Measurements from ENCODE around the gene MRI1. TPM values are rescaled to one million over a fixed set of nuclear protein-coding genes. Genes with fewer than 3 reads are reported as not detected.
A peak's percentile ranks its signal among the peaks of the same experiment; 100 is the strongest.
"Not testable (repeated sequence)": the region's sequence is repeated elsewhere in the genome, so short reads cannot be mapped to it uniquely, and the experiment has no call there.

MRI1 gene
- total RNA-seq, 3 donors from 2014 or later = 24.2 to 32.4 (median 28.7) TPM

DNA sequence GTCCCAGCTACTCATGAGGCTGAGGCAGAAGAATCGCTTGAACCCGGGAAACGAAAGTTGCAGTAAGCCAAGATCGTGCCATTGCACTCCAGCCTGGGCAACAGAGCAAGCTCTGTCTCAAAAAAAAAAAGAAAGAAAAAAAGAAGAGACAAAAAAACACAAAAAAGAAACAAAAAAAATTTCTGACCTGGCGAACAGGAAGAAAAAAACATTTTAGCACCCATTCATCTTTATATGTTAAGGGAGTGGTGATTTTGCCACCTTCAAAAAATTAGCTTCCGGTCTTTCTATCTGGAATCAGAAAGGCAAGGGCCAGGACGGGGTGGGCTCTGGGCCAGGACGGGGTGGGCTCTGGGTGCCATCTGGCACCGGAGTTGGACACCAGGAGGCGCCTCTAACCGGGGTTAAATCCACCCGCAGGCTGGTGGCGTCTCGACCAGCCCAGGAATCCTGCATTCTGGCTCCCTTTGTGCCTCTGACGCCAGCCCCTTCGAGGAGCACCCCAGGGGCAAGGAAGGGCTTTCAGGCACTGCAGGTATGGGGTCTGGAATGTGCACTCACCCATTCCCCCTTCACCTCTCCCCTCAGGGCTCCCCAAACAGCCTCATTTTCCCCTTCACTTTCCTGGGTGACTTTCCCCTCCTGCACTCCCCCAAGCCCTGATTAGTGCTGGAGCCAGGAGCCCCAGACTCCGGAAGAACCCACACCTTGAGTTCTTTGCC lies 20.6 kb downstream of the MRI1 start:
- TF ChIP-seq, protein P1, sequence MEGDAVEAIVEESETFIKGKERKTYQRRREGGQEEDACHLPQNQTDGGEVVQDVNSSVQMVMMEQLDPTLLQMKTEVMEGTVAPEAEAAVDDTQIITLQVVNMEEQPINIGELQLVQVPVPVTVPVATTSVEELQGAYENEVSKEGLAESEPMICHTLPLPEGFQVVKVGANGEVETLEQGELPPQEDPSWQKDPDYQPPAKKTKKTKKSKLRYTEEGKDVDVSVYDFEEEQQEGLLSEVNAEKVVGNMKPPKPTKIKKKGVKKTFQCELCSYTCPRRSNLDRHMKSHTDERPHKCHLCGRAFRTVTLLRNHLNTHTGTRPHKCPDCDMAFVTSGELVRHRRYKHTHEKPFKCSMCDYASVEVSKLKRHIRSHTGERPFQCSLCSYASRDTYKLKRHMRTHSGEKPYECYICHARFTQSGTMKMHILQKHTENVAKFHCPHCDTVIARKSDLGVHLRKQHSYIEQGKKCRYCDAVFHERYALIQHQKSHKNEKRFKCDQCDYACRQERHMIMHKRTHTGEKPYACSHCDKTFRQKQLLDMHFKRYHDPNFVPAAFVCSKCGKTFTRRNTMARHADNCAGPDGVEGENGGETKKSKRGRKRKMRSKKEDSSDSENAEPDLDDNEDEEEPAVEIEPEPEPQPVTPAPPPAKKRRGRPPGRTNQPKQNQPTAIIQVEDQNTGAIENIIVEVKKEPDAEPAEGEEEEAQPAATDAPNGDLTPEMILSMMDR (IDR thresholded peaks at IDR 0.05) = peak; percentile 43
- DNase-seq = peak; percentile 82 to 84 (median 84)
- ATAC-seq = peak; percentile 72
- H3K9me3 ChIP-seq = no peaks in the 10 kb centered on the region
- no peak overlapping the region for H3K4me3 ChIP-seq
- H3K36me3 ChIP-seq (ENCODE audit: low read depth) = no peaks in the 10 kb centered on the region
- peaks cover 21% of the 10 kb centered on the region for H3K4me1 ChIP-seq (ENCODE audit: low read depth)
- intact Hi-C loops (cut with DNase I, micrococcal nuclease) = loop anchor here (5.0 kb wide), 1 partner anchor 77 kb away; no protein-coding TSS in a partner anchor

DNA sequence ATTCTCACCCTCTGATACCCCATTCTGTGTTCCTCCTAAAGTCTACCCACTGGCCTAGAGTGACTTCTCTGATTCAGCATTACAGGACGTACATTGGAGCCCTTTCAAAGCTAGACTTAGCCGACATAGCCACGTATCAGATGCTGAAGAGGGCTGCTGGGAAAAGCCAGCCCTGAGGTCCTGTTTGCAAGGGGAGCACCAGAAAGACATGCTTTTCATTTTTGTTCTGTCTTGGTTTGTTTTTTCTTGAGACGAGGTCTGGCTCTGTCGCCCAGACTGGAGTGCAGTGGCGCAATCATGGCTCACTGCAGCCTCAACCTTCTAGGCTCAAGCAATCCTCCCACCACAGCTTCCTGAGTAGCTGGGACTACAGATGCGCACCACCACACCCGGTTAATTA lies 24.7 kb downstream of the MRI1 start:
- Histone ChIP-seq H3K4me3 (no peak overlapping the region), H3K9me3 (no peaks in the 10 kb centered on the region), H3K36me3 (ENCODE audit: low read depth) (no peaks in the 10 kb centered on the region), H3K4me1 (ENCODE audit: low read depth) (peaks cover 13% of the 10 kb centered on the region)
- DNase-seq = no peak
- intact Hi-C loops (cut with DNase I, micrococcal nuclease) = loop anchor here in 1 of 2 donors (5.0 kb wide), 1 partner anchor 73 kb away; no protein-coding TSS in a partner anchor
- no peak for ATAC-seq
- TF ChIP-seq, protein P1 (IDR thresholded peaks at IDR 0.05) = no peak

DNA sequence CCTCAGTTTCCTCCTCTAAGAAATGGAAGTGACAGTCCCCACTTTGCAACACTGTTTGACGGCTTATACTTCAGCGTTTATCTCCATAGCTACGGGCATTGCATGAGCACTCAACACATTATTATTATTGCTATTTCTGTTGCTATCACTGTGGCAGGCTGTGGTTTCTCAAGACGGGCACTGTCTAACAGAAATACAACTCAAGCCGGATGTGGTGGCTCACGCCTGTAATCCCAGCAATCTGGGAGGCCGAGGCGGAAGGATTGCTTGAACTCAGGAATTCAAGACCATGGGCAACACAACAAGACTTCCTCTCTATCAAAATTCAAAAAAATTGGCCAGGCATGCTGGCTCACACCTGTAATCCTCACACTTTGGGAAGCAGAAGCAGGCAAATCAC lies 26.0 kb downstream of the MRI1 start:
- no peak overlapping the region for H3K4me3 ChIP-seq
- ATAC-seq = no peak
- no peaks in the 10 kb centered on the region for H3K36me3 ChIP-seq (ENCODE audit: low read depth)
- no peaks in the 10 kb centered on the region for H3K9me3 ChIP-seq
- intact Hi-C loops (cut with DNase I, micrococcal nuclease) = no loop called here
- H3K4me1 ChIP-seq (ENCODE audit: low read depth) = peaks cover 4% of the 10 kb centered on the region
- no peak for DNase-seq
- TF ChIP-seq, protein P1 (IDR thresholded peaks at IDR 0.05) = no peak

DNA sequence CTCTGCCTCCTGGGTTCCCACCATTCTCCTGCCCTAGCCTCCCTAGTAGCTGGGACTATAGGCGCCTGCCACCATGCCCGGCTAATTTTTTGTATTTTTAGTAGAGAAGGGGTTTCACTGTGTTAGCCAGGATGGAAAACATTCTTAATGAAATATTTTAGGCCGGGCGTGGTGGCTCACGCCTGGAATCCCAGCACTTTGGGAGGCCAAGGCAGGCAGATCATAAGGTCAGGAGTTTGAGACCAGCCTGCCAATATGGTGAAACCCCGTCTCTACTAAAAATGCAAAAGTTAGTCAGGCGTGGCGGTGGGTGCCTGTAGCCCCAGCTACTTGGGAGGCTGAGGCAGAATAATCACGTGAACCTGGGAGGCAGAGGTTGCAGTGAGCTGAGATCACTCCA lies 29.0 kb downstream of the MRI1 start:
- H3K36me3 ChIP-seq (ENCODE audit: low read depth); ATAC-seq; intact Hi-C loops (cut with DNase I, micrococcal nuclease); DNase-seq; H3K4me3 ChIP-seq; H3K9me3 ChIP-seq: not testable (repeated sequence)
- H3K4me1 ChIP-seq (ENCODE audit: low read depth) = peaks cover 13% of the 10 kb centered on the region

DNA sequence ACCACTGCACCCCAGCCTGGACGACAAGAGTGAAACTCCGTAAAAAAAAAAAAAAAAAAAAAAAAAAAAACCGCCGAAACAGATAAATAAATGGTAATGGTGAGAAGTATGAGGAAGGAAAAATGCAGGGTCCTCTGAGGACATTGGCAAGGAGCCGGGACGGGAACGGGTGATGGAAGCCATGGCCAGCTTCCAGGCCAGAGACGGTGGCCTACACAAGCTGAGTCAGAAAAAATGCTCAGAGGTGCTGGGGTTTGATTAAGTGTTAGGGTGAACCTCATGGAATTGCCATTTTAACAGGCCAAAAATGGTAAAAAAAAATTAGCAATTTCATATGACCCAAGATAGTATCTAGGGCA lies 30.1 kb downstream of the MRI1 start:
- ATAC-seq (peak; percentile 1), DNase-seq (peak; percentile 76 to 80 (median 77))
- H3K4me1 ChIP-seq (ENCODE audit: low read depth) = peaks cover 13% of the 10 kb centered on the region
- TF ChIP-seq, protein P1 (IDR thresholded peaks at IDR 0.05) = no peak
- intact Hi-C loops (cut with DNase I, micrococcal nuclease) = no loop called here
- H3K36me3 ChIP-seq (ENCODE audit: low read depth) = no peaks in the 10 kb centered on the region
- peak overlapping the region; percentile 36 for H3K4me3 ChIP-seq
- H3K9me3 ChIP-seq = no peaks in the 10 kb centered on the region

DNA sequence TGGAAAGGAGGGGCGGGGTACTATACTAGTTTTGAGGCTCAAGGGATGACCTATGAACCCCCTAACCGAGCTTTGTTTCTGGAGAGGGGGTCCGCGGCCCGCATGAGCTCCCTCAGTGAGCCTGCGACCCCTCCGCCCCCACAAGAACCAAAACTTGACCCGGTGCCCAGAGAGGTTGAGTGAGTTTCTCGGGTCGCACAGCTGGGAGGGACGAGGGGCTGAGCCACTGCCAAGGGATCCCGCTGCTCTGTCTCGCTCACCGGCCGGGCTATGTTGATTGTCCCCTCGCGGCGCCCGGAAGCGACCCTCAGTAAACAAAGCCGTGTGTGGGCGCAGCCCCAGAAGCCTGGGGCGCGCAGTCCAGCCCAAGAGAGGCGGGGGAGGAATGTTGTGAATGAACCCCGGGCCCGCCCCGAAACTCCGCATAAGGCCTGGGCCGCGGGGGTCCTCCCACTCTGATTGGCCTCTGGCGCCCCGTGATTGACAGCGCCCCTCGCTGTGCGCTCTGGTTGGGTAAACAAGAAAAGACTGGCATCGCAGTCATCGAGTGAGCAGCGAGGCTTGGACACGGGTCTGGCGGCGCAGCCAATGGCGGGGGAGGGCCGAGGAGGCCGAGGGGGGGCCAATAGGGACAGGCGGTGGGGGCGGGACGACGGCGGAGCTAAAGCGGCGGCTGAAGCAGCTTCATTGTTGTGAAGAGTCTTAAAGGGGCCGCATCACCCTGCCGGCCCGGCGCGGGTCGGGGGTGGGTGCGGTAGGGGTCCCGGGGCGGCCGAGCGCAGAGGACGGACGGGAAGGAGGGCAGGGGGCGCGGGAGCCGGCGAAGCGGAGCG lies 30.7 kb downstream of the MRI1 start, which contains the start of gene ZSWIM4:
TSS of gene ZSWIM4 (plus strand) at position 687 of the 833 bp plus-strand sequence. CDS start 206 bp downstream, outside the sequence.
- no peaks in the 10 kb centered on the region for H3K9me3 ChIP-seq
- peak; percentile 98 for ATAC-seq
- TF ChIP-seq, protein P1 (IDR thresholded peaks at IDR 0.05) = no peak
- H3K4me3 ChIP-seq = peak within 1 kb of the TSS; percentile 78
- DNase-seq = peak; percentile 98 to 99 (median 99)
- peaks cover 11% of the 10 kb centered on the region for H3K4me1 ChIP-seq (ENCODE audit: low read depth)
- intact Hi-C loops (cut with DNase I, micrococcal nuclease) = no loop called here
- no peaks in the 10 kb centered on the region for H3K36me3 ChIP-seq (ENCODE audit: low read depth)
